HG03469 (cell line): ENCODE data around the gene GPATCH4.

ENCODE experiments used
- ATAC-seq: cut with Tn5 transposase; IDR thresholded peaks from one replicate; pipeline ENCODE4 v1.9.1; 2021; ENCODE audit warnings: mild to moderate bottlenecking, moderate library complexity, moderate number of reproducible peaks; ENCODE audit not compliant: unreplicated experiment

The GPATCH4 gene

DNA sequence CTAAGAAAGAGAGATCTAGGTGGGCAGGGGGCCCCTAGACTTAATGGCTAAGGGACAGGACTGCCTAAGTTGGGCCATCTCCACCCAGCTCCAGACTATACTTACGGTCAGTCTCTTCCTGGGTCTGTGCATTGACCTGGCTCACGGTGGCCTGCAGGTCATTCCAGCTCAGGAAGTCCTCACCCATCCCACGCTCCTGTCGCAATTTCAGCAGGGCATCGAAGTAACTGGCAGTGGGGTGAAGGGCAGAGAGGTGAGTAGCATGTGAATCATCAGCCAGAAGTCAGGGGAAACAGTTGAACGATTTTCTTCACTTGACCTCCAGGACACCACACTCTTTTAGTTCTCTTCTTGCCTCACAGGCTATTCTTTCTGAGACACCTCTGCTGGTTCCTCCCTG is 49.4 kb downstream of the GPATCH4 start:
- ATAC-seq, result no peak

GRCh38 chr1:156551066-156551643 is 50.1 kb downstream of the GPATCH4 start:
- ATAC-seq, result no peak

GRCh38 chr1:156550346-156550745 is 50.9 kb downstream of the GPATCH4 start:
- ATAC-seq, result no peak

DNA sequence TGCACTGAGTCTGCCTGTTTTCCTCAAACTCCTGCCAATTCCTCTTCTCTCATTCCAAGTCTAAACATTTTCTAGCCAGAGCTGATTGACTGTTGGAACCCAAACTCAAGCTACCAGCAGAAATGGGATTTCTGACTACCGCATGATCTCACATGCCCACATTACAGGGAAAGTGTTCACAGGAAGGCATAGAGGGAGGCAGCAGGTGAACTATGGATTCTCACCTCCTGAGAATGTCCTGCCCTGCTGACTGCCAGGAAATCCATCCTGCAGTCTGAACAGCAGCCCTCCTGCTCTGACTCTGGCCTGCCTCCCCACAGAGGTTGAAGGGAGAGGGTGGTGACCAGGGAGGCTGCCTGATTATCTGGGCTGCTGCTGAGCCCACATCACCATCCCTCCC is 51.4 kb downstream of the GPATCH4 start:
- ATAC-seq, result no peak

DNA sequence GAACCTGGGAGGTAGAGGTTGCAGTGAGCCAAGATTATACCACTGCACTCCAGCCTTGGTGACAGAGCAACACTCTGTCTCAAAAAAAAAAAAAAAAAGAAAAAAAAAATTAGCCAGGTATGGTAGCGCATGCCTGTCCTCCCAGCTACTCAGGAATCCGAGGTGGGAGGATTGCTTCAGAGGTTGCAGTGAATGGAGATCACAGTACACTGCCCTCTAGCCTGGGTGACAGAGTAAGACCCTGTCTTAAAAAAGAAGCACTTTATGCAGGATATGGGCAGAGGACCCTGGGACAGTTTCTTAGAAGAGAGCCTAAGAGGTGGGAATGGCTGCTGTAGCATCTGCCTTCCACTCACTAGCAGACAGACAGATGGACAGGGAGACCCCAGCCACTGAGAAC is 51.9 kb downstream of the GPATCH4 start:
- ATAC-seq, result no peak

GRCh38 chr1:156547982-156548381 is 53.3 kb downstream of the GPATCH4 start:
- no peak for ATAC-seq

DNA sequence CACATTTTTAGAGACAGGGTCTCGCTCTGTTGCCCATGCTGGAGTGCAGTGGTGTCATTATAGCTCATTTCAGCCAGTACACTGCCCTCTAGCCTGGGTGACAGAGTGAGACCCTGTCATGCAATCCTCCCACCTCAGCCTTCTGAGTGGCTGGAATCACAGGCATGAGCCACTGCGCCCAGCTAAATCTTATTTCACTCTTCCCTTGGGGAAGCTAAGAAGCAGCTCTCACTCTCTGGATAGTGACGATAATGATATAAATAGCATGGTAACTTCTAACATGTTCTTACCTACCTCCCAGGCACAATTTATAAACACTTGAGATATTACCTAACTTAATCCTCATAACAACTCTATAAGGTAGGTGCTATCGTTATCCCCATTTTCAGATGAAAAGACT is 53.8 kb downstream of the GPATCH4 start:
- ATAC-seq, result no peak

GRCh38 chr1:156546267-156546666 is 55.0 kb downstream of the GPATCH4 start:
- no peak for ATAC-seq

GRCh38 chr1:156544592-156545102 is 56.6 kb downstream of the GPATCH4 start:
- no peak for ATAC-seq
